ENCODE data around the gene LHX4. TPM values are rescaled to one million over a fixed set of nuclear protein-coding genes. Genes with fewer than 3 reads are reported as not detected.

Gene LHX4
- total RNA-seq, result under 1 TPM in 1 of 3 donors, not detected in 2; 0.08 TPM
- total RNA-seq (2013), result not detected

DNA sequence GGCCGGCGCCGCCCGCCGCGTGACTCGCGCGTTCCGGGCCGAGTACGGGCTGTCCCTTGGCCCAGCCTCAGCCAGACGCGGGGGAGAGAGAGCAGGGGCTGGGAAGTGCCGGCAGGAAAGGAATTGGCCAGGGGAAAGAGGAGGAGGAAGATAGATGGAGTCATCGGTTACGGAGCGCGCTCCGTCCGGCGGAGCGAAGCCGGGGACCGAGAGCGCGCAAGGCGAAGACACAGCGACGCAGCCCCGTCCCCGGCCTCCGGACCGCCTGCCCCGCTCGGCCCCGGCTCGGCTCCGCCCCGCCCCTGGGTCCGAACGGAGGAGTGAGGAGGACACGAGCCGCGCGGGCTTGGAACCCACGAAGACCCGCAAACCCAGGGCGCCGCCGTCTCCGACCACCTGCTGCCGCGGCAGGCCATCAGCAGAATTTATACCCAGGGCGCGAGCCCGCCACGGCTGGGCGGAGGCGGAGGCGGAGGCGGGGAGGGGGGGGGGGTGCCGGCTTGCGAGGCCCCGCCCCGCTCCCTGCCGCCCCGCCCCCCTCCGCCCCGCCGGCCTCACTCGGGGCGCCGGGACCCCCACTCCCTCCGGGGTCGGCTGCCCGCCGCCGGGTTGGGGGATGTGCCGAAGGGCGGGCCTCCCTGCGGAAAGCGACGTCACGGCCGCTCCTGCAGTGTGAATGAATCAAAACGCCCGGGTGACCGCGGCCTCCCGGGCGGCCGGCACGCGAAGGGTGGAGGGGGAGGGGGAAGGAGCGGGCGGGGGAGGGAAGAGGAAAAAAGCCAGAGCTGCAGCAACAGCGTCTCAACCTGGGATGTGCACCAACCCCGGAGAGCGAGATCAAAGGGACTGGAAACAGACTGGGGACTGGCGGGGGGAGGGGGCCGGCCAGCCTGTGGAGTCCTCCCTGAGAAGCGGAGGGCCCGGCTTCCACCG lies at the start of gene LHX4:
Gene LHX4 (plus strand): TSS at position 782 of the 933 bp plus-strand sequence. CDS start 266 bp downstream, outside the sequence.
- intact Hi-C loops (cut with micrococcal nuclease), result no loop called here
- Mint-ChIP-seq H3K27ac (no peak within 1 kb of the TSS), H3K9me3 (no peaks in the 10 kb centered on the region), H3K27me3 (ENCODE audit: low read depth in 2 of 2) (peaks cover 58 to 67% of the 10 kb centered on the region in 2 donors), H3K4me3 (peak within 1 kb of the TSS; percentile 82), H3K36me3 (no peaks in the 10 kb centered on the region), H3K4me1 (peaks cover 12 to 23% of the 10 kb centered on the region in 2 donors)
- peaks cover 42% of the 10 kb centered on the region for H3K4me1 ChIP-seq (ENCODE audit: control insufficient read depth, insufficient read depth, low read length)
- H3K4me3 ChIP-seq (ENCODE audit: low read length), result peak within 1 kb of the TSS; percentile 26
- TF ChIP-seq, protein P1, sequence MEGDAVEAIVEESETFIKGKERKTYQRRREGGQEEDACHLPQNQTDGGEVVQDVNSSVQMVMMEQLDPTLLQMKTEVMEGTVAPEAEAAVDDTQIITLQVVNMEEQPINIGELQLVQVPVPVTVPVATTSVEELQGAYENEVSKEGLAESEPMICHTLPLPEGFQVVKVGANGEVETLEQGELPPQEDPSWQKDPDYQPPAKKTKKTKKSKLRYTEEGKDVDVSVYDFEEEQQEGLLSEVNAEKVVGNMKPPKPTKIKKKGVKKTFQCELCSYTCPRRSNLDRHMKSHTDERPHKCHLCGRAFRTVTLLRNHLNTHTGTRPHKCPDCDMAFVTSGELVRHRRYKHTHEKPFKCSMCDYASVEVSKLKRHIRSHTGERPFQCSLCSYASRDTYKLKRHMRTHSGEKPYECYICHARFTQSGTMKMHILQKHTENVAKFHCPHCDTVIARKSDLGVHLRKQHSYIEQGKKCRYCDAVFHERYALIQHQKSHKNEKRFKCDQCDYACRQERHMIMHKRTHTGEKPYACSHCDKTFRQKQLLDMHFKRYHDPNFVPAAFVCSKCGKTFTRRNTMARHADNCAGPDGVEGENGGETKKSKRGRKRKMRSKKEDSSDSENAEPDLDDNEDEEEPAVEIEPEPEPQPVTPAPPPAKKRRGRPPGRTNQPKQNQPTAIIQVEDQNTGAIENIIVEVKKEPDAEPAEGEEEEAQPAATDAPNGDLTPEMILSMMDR (IDR thresholded peaks at IDR 0.05), result no peak
- DNase-seq (peak in 1 of 2 donors; percentile 45), ATAC-seq (peak; percentile 64 to 67 (median 65))
- H3K27ac ChIP-seq (ENCODE audit: low read length), result no peak within 1 kb of the TSS
- peaks cover 54% of the 10 kb centered on the region for H3K27me3 ChIP-seq (ENCODE audit: control insufficient read depth, insufficient read depth, low read length)
- under 1% methylated on average over 93 of the region's 105 CpGs for WGBS (ENCODE audit: insufficient coverage)
- no peaks in the 10 kb centered on the region for H3K36me3 ChIP-seq (ENCODE audit: control insufficient read depth, insufficient read depth, low read length)
- H3K9me3 ChIP-seq (ENCODE audit: control insufficient read depth, insufficient read depth, low read length), result no peaks in the 10 kb centered on the region

DNA sequence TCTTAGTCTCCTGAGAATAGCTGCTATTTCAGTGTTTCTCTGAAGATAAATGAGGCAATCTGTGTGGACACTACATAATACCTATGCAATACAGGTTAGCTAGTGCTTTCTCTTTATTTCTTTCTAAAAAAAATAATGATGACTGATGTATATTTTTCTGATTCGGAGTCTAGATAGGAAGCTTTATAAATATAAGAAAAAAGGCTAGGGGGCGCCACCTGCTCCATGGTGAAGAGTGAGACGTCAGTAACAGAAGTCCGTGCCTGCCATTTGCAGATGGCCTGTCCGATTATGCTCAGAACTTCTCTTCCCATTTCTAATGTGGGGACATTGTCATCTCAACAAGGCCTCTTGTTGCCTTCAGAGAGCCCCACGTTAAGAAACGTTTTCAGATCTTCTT lies 49.0 kb upstream of the LHX4 start:
- Histone ChIP-seq H3K27ac (ENCODE audit: low read length) (no peak overlapping the region), H3K4me3 (ENCODE audit: low read length) (no peak overlapping the region), H3K4me1 (ENCODE audit: control insufficient read depth, insufficient read depth, low read length) (no peaks in the 10 kb centered on the region), H3K9me3 (ENCODE audit: control insufficient read depth, insufficient read depth, low read length) (no peaks in the 10 kb centered on the region), H3K36me3 (ENCODE audit: control insufficient read depth, insufficient read depth, low read length) (peaks cover 23% of the 10 kb centered on the region), H3K27me3 (ENCODE audit: control insufficient read depth, insufficient read depth, low read length) (no peaks in the 10 kb centered on the region)
- DNase-seq, result peak in 1 of 2 donors; percentile 34
- Mint-ChIP-seq H3K4me3 (no peak overlapping the region), H3K4me1 (peaks cover 4 to 5% of the 10 kb centered on the region in 2 donors), H3K27ac (no peak overlapping the region), H3K27me3 (ENCODE audit: low read depth in 2 of 2) (no peaks in the 10 kb centered on the region), H3K9me3 (no peaks in the 10 kb centered on the region), H3K36me3 (peaks cover 9% of the 10 kb centered on the region)
- intact Hi-C loops (cut with micrococcal nuclease), result no loop called here
- 91% methylated on average over 7 of the region's 7 CpGs for WGBS (ENCODE audit: insufficient coverage)
- TF ChIP-seq, protein P1 (IDR thresholded peaks at IDR 0.05), result no peak
- ATAC-seq, result no peak

DNA sequence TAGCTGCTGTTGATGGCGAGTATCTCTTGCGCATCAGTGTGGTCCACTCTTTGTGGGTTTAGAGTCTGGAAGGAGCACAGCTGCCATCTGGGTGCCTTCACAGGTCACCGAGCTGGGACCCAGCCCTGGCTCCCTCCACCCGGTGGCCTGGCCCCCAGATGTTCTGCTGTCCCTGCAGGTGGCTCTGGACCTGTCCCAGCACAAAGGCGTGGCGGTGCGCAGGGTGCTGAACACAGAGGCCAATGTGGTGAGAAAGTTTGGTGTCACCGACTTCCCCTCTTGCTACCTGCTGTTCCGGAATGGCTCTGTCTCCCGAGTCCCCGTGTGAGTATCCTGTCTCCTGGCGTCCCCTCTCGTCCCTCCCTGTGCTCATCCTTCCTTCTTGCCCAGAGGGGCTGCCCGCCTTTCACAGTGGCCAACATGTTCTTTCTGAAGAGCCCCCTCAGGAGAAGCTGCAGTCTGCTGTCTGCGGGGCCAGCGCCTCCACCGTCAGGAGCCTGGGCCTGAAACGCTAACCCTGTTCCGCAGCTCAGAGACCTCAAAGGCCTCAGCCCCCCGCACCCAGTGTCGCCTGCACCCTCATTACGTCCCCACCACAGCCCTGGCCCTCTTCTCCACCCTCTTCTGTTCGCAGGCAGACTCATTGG lies 47.9 kb upstream of the LHX4 start:
- 94% methylated on average over 23 of the region's 23 CpGs for WGBS (ENCODE audit: insufficient coverage)

More for the DNA sequence above, 47.9 kb upstream of the LHX4 start:
- H3K36me3 Mint-ChIP-seq, result peaks cover 15% of the 10 kb centered on the region
- no peak overlapping the region for H3K27ac Mint-ChIP-seq
- ATAC-seq (no peak), DNase-seq (no peak)
- intact Hi-C loops (cut with micrococcal nuclease), result no loop called here
- Histone ChIP-seq H3K4me1 (ENCODE audit: control insufficient read depth, insufficient read depth, low read length) (no peaks in the 10 kb centered on the region), H3K27me3 (ENCODE audit: control insufficient read depth, insufficient read depth, low read length) (no peaks in the 10 kb centered on the region), H3K36me3 (ENCODE audit: control insufficient read depth, insufficient read depth, low read length) (peaks cover 32% of the 10 kb centered on the region), H3K4me3 (ENCODE audit: low read length) (no peak overlapping the region), H3K27ac (ENCODE audit: low read length) (no peak overlapping the region), H3K9me3 (ENCODE audit: control insufficient read depth, insufficient read depth, low read length) (no peaks in the 10 kb centered on the region)
- TF ChIP-seq, protein P1 (IDR thresholded peaks at IDR 0.05), result no peak
- no peaks in the 10 kb centered on the region for H3K27me3 Mint-ChIP-seq (ENCODE audit: low read depth in 2 of 2)
- no peaks in the 10 kb centered on the region for H3K9me3 Mint-ChIP-seq
- no peak overlapping the region for H3K4me3 Mint-ChIP-seq
- H3K4me1 Mint-ChIP-seq, result peaks cover 4 to 5% of the 10 kb centered on the region in 2 donors

Measured in natural killer cell (primary cell).